Breast epithelium (tissue), 4 donors: ENCODE results near the gene RFT1. TPM values are rescaled to one million over a fixed set of nuclear protein-coding genes. Genes with fewer than 3 reads are reported as not detected.
A peak's percentile ranks its signal among the peaks of the same experiment; 100 is the strongest.

Experiments used
- DNase-seq, 2 donors: peaks; one replicate each; pipeline ENCODE4 v3.0.0-alpha.2; 2019; ENCODE audit warnings: low spot score in 2 of 2
- H3K27ac ChIP-seq, 2 donors: fragments of 200-600 bp; sonication (generic) in 1 of 2; one replicate each; pipeline ENCODE4 v1.5.1; 2016 to 2019; ENCODE audit warnings: mild to moderate bottlenecking in 1 of 2
- H3K27me3 ChIP-seq, 2 donors: fragments of 200-600 bp; sonication (generic) in 1 of 2; one replicate each; pipeline versions ENCODE4 v1.5.1 to v1.6.0; 2017 to 2019; ENCODE audit warnings: control low read depth in 1 of 2, mild to moderate bottlenecking in 1 of 2
- H3K36me3 ChIP-seq: fragments of 200-600 bp; one replicate; pipeline ENCODE4 v1.5.1; 2019
- H3K4me1 ChIP-seq, 2 donors: fragments of 200-600 bp; sonication (generic); one replicate each; pipeline ENCODE4 v1.5.1; 2016 to 2019; ENCODE audit warnings: control low read depth in 1 of 2
- H3K4me3 ChIP-seq, 3 donors: fragments of 200-600 bp; sonication (generic); 1 replicate in 2 of 3; 2 replicates in 1 of 3; pipeline ENCODE4 v1.5.1; 2016 to 2019; ENCODE audit warnings: mild to moderate bottlenecking in 3 of 3, moderate library complexity in 2 of 3
- H3K9me3 ChIP-seq, 2 donors: fragments of 200-600 bp; sonication (generic) in 1 of 2; one replicate each; pipeline ENCODE4 v1.5.1; 2016 to 2019; ENCODE audit warnings: control low read depth in 1 of 2
- POLR2A ChIP-seq: fragments of 450-650 bp; IDR thresholded peaks from one replicate; pipeline ENCODE4 v1.6.1; 2016; ENCODE audit warnings: antibody characterized with exemption, mild to moderate bottlenecking, moderate library complexity
- POLR2AphosphoS5 ChIP-seq, 3 donors: sonication (generic); formaldehyde crosslinking; IDR thresholded peaks; one replicate each; pipeline ENCODE4 v1.6.1; 2017; ENCODE audit warnings: antibody characterized with exemption in 3 of 3
- intact Hi-C: fragments of 100-400 bp; cut with DNase I; formaldehyde crosslinking; loops from one replicate; pipeline ENCODE4 v1.15.1; 2023; ENCODE audit warnings: low total_unique reads
- total RNA-seq, 3 donors: library from RNA; depleted of rRNA; stranded (reverse); fragments of >200 nt; gene quantifications; one replicate each; pipeline ENCODE4 v1.1.0, GENCODE V29; 2016
- TF ChIP-seq, protein P1 (sequence below), 3 donors: fragments of 450-650 bp; IDR thresholded peaks; one replicate each; pipeline ENCODE4 v1.5.1; 2016 to 2017; ENCODE audit warnings: antibody characterized with exemption in 3 of 3, mild to moderate bottlenecking in 3 of 3, moderate library complexity in 3 of 3

The RFT1 gene
- total RNA-seq, 3 donors from 2014 or later, result 9.5 to 11.7 (median 10.1) TPM

- DNase-seq, result no peak
- TF ChIP-seq, protein P1, sequence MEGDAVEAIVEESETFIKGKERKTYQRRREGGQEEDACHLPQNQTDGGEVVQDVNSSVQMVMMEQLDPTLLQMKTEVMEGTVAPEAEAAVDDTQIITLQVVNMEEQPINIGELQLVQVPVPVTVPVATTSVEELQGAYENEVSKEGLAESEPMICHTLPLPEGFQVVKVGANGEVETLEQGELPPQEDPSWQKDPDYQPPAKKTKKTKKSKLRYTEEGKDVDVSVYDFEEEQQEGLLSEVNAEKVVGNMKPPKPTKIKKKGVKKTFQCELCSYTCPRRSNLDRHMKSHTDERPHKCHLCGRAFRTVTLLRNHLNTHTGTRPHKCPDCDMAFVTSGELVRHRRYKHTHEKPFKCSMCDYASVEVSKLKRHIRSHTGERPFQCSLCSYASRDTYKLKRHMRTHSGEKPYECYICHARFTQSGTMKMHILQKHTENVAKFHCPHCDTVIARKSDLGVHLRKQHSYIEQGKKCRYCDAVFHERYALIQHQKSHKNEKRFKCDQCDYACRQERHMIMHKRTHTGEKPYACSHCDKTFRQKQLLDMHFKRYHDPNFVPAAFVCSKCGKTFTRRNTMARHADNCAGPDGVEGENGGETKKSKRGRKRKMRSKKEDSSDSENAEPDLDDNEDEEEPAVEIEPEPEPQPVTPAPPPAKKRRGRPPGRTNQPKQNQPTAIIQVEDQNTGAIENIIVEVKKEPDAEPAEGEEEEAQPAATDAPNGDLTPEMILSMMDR (IDR thresholded peaks at IDR 0.05), result no peak
- TF ChIP-seq POLR2A, result no peak
- no peak for TF ChIP-seq POLR2AphosphoS5 (IDR thresholded peaks at IDR 0.05)
- Histone ChIP-seq H3K4me3 (no peak overlapping the region), H3K27me3 (no peaks in the 10 kb centered on the region), H3K9me3 (no peaks in the 10 kb centered on the region), H3K4me1 (peaks cover 0 to 7% of the 10 kb centered on the region in 2 donors), H3K27ac (no peak overlapping the region), H3K36me3 (no peaks in the 10 kb centered on the region)
- intact Hi-C loops, result no loop called here
These were observed 60.7 kb downstream of the RFT1 start for GRCh38 chr3:53069422-53070068.

GRCh38 chr3:53068176-53068575 is 62.1 kb downstream of the RFT1 start:
- Histone ChIP-seq H3K27me3 (no peaks in the 10 kb centered on the region), H3K9me3 (no peaks in the 10 kb centered on the region), H3K27ac (no peak overlapping the region), H3K36me3 (no peaks in the 10 kb centered on the region), H3K4me3 (no peak overlapping the region), H3K4me1 (peaks cover 0 to 7% of the 10 kb centered on the region in 2 donors)
- no peak for TF ChIP-seq POLR2AphosphoS5 (IDR thresholded peaks at IDR 0.05)
- TF ChIP-seq POLR2A, result no peak
- TF ChIP-seq, protein P1 (IDR thresholded peaks at IDR 0.05), result no peak
- DNase-seq, result peak in 1 of 2 donors; percentile 7
- intact Hi-C loops, result no loop called here

DNA sequence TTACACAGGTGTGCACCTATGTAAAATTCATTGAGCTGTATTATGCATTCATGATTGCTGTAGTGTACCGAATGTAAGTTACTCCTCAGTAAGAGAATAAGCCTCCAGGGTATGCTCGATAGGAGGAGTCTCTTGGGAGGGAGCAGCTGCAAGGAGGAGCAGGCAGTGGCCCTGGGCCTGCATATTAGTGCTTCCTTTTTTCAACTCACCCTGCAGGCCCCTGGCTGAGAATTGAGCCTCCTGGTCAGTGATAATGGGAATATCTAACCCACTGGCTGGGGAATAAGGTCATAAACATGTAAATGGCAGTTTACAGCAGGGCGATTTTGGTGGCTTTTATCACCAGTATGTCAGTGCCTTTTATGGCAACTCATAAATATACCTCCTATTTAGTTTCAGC is 62.7 kb downstream of the RFT1 start:
- no peak for DNase-seq

GRCh38 chr3:53065841-53066480 is 64.3 kb downstream of the RFT1 start:
- DNase-seq, result peak in 1 of 2 donors; percentile 31
- no peaks in the 10 kb centered on the region for H3K27me3 ChIP-seq
- no peaks in the 10 kb centered on the region for H3K9me3 ChIP-seq
- no peaks in the 10 kb centered on the region for H3K36me3 ChIP-seq
- TF ChIP-seq POLR2A, result no peak
- TF ChIP-seq POLR2AphosphoS5 (IDR thresholded peaks at IDR 0.05), result no peak
- TF ChIP-seq, protein P1 (IDR thresholded peaks at IDR 0.05), result no peak
- no peak overlapping the region for H3K27ac ChIP-seq
- no peaks in the 10 kb centered on the region for H3K4me1 ChIP-seq
- intact Hi-C loops, result no loop called here
- H3K4me3 ChIP-seq, result no peak overlapping the region

More for the DNA sequence above, 62.7 kb downstream of the RFT1 start:
- Histone ChIP-seq H3K4me1 (peaks cover 0 to 7% of the 10 kb centered on the region in 2 donors), H3K27me3 (no peaks in the 10 kb centered on the region), H3K9me3 (no peaks in the 10 kb centered on the region), H3K36me3 (no peaks in the 10 kb centered on the region), H3K4me3 (no peak overlapping the region), H3K27ac (no peak overlapping the region)
- TF ChIP-seq, protein P1 (IDR thresholded peaks at IDR 0.05), result no peak
- TF ChIP-seq POLR2AphosphoS5 (IDR thresholded peaks at IDR 0.05) (no peak), POLR2A (no peak)
- intact Hi-C loops, result no loop called here

DNA sequence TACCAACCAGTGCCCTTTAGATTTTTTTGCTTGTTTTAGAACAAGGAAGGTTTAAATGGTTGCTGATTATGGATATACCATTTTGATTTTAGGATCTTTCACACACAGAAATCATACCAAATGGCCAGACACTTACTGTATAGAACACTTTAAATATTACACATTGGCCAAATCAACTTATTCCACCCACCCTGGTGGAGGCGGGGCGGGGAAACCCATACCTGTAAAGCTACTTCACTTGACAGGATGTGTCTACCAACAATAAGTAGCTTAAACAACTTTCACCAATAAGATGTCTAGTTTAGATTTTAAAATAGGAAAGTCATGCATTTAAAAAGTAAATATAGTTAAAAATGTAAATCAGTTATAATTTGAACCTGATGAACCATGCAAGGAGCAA is 67.3 kb downstream of the RFT1 start:
- DNase-seq, result no peak
- no peaks in the 10 kb centered on the region for H3K27me3 ChIP-seq
- no peak overlapping the region for H3K27ac ChIP-seq
- intact Hi-C loops, result no loop called here
- no peaks in the 10 kb centered on the region for H3K9me3 ChIP-seq
- no peaks in the 10 kb centered on the region for H3K36me3 ChIP-seq
- H3K4me3 ChIP-seq, result no peak overlapping the region
- TF ChIP-seq, protein P1 (IDR thresholded peaks at IDR 0.05), result no peak
- no peak for TF ChIP-seq POLR2A
- no peak for TF ChIP-seq POLR2AphosphoS5 (IDR thresholded peaks at IDR 0.05)
- no peaks in the 10 kb centered on the region for H3K4me1 ChIP-seq
